Measurements from ENCODE around the gene NFKB1. TPM values are rescaled to one million over a fixed set of nuclear protein-coding genes. Genes with fewer than 3 reads are reported as not detected.

NFKB1 gene
- total and polyA plus RNA-seq, 10 of the 15 experiments (the other 5 are each of a cell fraction or from before 2014, with no cell fraction given), result 8.7 to 110 (median 57.3) TPM

- DNase-seq (ENCODE audit: low read depth, low spot score) (no peak), ATAC-seq (peak; percentile 69), FAIRE-seq (peak; percentile 54)
- intact Hi-C loops (cut with micrococcal nuclease; ENCODE audit: unreplicated experiment) (loop anchor here (10.0 kb wide), 1 partner anchor 255 kb away; no protein-coding TSS in a partner anchor), in situ Hi-C loops (cut with MboI) (no loop called here)
- Histone ChIP-seq H2AFZ (ENCODE audit: control insufficient read depth, low read depth, low read length) (no peak overlapping the region), H3K4me3 (no peak overlapping the region), H3K4me1 (ENCODE audit: control insufficient read depth, insufficient read depth, low read length) (peaks cover 8% of the 10 kb centered on the region), H4K20me1 (ENCODE audit: control insufficient read depth, insufficient read depth) (no peaks in the 10 kb centered on the region), H3K36me3 (ENCODE audit: control insufficient read depth in 2 of 2, insufficient read depth in 2 of 2, low read length in 1 of 2) (peaks cover 8 to 25% of the 10 kb centered on the region in 2 experiments), H3K9me3 (replicated peaks; ENCODE audit: control insufficient read depth, insufficient read depth, low read length) (no peaks in the 10 kb centered on the region), H3K4me2 (ENCODE audit: control insufficient read depth, insufficient read depth) (no peak overlapping the region), H3K27ac (ENCODE audit: control insufficient read depth, insufficient read depth) (peak overlapping the region; percentile 36), H3K27me3 (replicated peaks in 1 of 2; ENCODE audit: control insufficient read depth in 2 of 2, insufficient read depth in 2 of 2, low read length in 1 of 2) (no peaks in the 10 kb centered on the region), H3K9ac (ENCODE audit: control insufficient read depth, insufficient read depth, low read length) (no peak overlapping the region), H3K79me2 (ENCODE audit: control insufficient read depth, insufficient read depth, low read length) (peaks cover 4% of the 10 kb centered on the region)
- ChIA-PET CTCF (interaction anchor here (0.7 to 1.9 kb wide), 12 partner anchors 12 to 520 kb away, joined by 3 to 8 read pairs (median 4); partner anchors contain the start of genes BDH2 and NFKB1), POLR2A (interaction anchor here (0.7 to 1.9 kb wide), 7 partner anchors 9 to 79 kb away, joined by 3 to 14 read pairs (median 4); partner anchors contain the start of gene NFKB1), RAD21 (ENCODE audit: unreplicated experiment) (interaction anchor here (0.6 to 2.6 kb wide), 17 partner anchors 11 to 520 kb away, joined by 3 to 18 read pairs (median 4); partner anchors contain the start of genes BDH2, NFKB1 and UBE2D3), SMC1A (ENCODE audit: uncharacterized antibody, unreplicated experiment) (interaction anchor here (0.7 to 4.3 kb wide), 26 partner anchors 11 to 137 kb away, joined by 3 to 37 read pairs (median 4); no protein-coding TSS in a partner anchor)
- no TSS peak for BruUV-seq (replicated peaks)
- WGBS (ENCODE audit: insufficient coverage, insufficient replicate concordance, low lambda C conversion rate, missing lambda C conversion rate), result 67% methylated on average over 2 of the region's 2 CpGs
- TF ChIP-seq POLR2A (IDR thresholded peaks at IDR 0.05; ENCODE audit: low read depth, low read length), result no peak
- TF ChIP-seq TBL1XR1 (IDR thresholded peaks at IDR 0.05; ENCODE audit: low read depth, low read length), result no peak
- TF ChIP-seq POLR2AphosphoS5 (IDR thresholded peaks at IDR 0.05; ENCODE audit: low read length), result no peak
- peak; percentile 49; the same call in 1 of the 2 replicates for TF ChIP-seq ZNF384 (IDR thresholded peaks at IDR 0.05; ENCODE audit: borderline replicate concordance, low read depth, low read length)
- no peak for TF ChIP-seq MEF2A (IDR thresholded peaks at IDR 0.05; ENCODE audit: insufficient read depth, low read depth, low read length)
- TF ChIP-seq CREM (IDR thresholded peaks at IDR 0.05; ENCODE audit: low read depth), result no peak
- TF ChIP-seq MTA2 (IDR thresholded peaks at IDR 0.05; ENCODE audit: low read depth), result peak; percentile 76
- TF ChIP-seq HCFC1 (IDR thresholded peaks at IDR 0.05; ENCODE audit: low read length), result no peak
- peak; percentile 21; the same call in 1 of the 2 replicates for TF ChIP-seq NR2F1 (conservative IDR thresholded peaks at IDR 0.05)
- TF ChIP-seq, protein P1, sequence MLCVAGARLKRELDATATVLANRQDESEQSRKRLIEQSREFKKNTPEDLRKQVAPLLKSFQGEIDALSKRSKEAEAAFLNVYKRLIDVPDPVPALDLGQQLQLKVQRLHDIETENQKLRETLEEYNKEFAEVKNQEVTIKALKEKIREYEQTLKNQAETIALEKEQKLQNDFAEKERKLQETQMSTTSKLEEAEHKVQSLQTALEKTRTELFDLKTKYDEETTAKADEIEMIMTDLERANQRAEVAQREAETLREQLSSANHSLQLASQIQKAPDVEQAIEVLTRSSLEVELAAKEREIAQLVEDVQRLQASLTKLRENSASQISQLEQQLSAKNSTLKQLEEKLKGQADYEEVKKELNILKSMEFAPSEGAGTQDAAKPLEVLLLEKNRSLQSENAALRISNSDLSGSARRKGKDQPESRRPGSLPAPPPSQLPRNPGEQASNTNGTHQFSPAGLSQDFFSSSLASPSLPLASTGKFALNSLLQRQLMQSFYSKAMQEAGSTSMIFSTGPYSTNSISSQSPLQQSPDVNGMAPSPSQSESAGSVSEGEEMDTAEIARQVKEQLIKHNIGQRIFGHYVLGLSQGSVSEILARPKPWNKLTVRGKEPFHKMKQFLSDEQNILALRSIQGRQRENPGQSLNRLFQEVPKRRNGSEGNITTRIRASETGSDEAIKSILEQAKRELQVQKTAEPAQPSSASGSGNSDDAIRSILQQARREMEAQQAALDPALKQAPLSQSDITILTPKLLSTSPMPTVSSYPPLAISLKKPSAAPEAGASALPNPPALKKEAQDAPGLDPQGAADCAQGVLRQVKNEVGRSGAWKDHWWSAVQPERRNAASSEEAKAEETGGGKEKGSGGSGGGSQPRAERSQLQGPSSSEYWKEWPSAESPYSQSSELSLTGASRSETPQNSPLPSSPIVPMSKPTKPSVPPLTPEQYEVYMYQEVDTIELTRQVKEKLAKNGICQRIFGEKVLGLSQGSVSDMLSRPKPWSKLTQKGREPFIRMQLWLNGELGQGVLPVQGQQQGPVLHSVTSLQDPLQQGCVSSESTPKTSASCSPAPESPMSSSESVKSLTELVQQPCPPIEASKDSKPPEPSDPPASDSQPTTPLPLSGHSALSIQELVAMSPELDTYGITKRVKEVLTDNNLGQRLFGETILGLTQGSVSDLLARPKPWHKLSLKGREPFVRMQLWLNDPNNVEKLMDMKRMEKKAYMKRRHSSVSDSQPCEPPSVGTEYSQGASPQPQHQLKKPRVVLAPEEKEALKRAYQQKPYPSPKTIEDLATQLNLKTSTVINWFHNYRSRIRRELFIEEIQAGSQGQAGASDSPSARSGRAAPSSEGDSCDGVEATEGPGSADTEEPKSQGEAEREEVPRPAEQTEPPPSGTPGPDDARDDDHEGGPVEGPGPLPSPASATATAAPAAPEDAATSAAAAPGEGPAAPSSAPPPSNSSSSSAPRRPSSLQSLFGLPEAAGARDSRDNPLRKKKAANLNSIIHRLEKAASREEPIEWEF (IDR thresholded peaks at IDR 0.05; ENCODE audit: insufficient replicate concordance, low read depth, low read length), result peak; percentile 51
- TF ChIP-seq SPI1 (IDR thresholded peaks at IDR 0.05; ENCODE audit: borderline replicate concordance, insufficient read depth, low read depth, low read length), result peak; percentile 67
- TF ChIP-seq, protein P2, sequence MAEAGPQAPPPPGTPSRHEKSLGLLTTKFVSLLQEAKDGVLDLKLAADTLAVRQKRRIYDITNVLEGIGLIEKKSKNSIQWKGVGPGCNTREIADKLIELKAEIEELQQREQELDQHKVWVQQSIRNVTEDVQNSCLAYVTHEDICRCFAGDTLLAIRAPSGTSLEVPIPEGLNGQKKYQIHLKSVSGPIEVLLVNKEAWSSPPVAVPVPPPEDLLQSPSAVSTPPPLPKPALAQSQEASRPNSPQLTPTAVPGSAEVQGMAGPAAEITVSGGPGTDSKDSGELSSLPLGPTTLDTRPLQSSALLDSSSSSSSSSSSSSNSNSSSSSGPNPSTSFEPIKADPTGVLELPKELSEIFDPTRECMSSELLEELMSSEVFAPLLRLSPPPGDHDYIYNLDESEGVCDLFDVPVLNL (IDR thresholded peaks at IDR 0.05; ENCODE audit: low read depth, low read length), result no peak
- peak in 1 of 2 experiments; percentile 15; a peak in 1 of 4 replicates for TF ChIP-seq EP300 (IDR thresholded peaks at IDR 0.05; ENCODE audit: borderline replicate concordance in 1 of 2, control insufficient read depth in 1 of 2, low read depth in 2 of 2, low read length in 2 of 2)
- TF ChIP-seq PML (IDR thresholded peaks at IDR 0.05; ENCODE audit: low read length), result 0 out of 2 replicates have a peak, but pooled peaks have one; percentile 44
- TF ChIP-seq IKZF2 (IDR thresholded peaks at IDR 0.05), result peak; percentile 56 to 62; a peak in 3 of 4 replicates
- TF ChIP-seq RELA (IDR thresholded peaks at IDR 0.05; ENCODE audit: borderline replicate concordance, partially characterized antibody), result no peak
- no peak for TF ChIP-seq IRF4 (IDR thresholded peaks at IDR 0.05; ENCODE audit: low read depth, low read length)
- no peak for TF ChIP-seq KAT2A (conservative IDR thresholded peaks at IDR 0.05; ENCODE audit: control insufficient read depth, low read depth, low read length)
These were observed 78.8 kb downstream of the NFKB1 start for GRCh38 chr4:102579794-102580462.
